ENCODE measurements around the gene PALD1. TPM values are rescaled to one million over a fixed set of nuclear protein-coding genes. Genes with fewer than 3 reads are reported as not detected.

Gene PALD1
- total and polyA plus RNA-seq, 2 of the 4 experiments (the other 2 are of a cell fraction), result 0.12 to 0.18 TPM

DNA sequence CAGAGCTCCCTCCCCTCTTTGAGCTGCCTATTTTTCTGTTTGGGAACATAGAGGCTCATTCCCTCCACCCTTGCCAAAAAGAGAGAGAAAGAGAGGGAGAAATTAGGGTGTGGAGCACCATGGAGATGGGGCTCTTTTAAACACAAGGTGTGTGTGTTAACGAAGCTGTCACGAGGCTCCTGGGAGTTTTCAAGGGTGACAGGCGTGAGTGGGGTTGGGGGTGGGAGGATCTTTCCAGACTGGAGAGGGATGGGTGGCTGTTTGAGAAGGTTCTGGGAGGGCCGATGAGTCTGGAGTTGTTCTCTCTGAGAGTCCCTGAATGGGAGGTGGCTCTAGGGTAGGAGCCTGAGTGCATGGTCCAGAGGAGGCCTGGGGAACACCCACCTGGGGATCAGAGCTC is 45.0 kb downstream of the PALD1 start:
- no peak overlapping the region for H4K8ac ChIP-seq (ENCODE audit: low read depth in 2 of 2, low read length in 2 of 2)
- 66% methylated on average over 4 of the region's 4 CpGs; no CpG with 5 or more reads in 1 of the 2 experiments for WGBS, 2 experiments (ENCODE audit: extremely low coverage in 2 of 2, insufficient read length in 1 of 2)
- H3K36me3 ChIP-seq (ENCODE audit: control insufficient read depth, insufficient read depth, low read length), result no peaks in the 10 kb centered on the region
- H4K20me1 ChIP-seq (ENCODE audit: insufficient read depth, low read length), result no peaks in the 10 kb centered on the region
- H3K23ac ChIP-seq (ENCODE audit: low read depth, low read length), result no peak overlapping the region
- H3K4me2 ChIP-seq (ENCODE audit: low read depth, low read length), result no peak overlapping the region
- H3K4me3 ChIP-seq (ENCODE audit: insufficient read depth, low read depth, low read length), result no peak overlapping the region
- H2AFZ ChIP-seq (replicated peaks; ENCODE audit: low read length, poor library complexity), result no peak overlapping the region
- H2BK120ac ChIP-seq (ENCODE audit: low read depth, low read length), result no peak overlapping the region
- H3K9me1 ChIP-seq (ENCODE audit: insufficient read depth, low read length), result no peaks in the 10 kb centered on the region
- dilution Hi-C loops (cut with HindIII; ENCODE audit: low sequenced_read_pairs, unreplicated experiment), result no loop called here
- H2BK20ac ChIP-seq (ENCODE audit: low read depth, low read length), result no peak overlapping the region
- no TSS peak for BruUV-seq (replicated peaks)
- H3K9ac ChIP-seq (ENCODE audit: low read depth, low read length), result no peak overlapping the region
- H3K27me3 ChIP-seq (ENCODE audit: control insufficient read depth, insufficient read depth, low read length), result peaks cover 6% of the 10 kb centered on the region
- intact Hi-C loops (cut with micrococcal nuclease), result no loop called here
- no peak overlapping the region for H2AK9ac ChIP-seq (replicated peaks; ENCODE audit: low read depth, low read length, poor library complexity)
- no peak overlapping the region for H2BK15ac ChIP-seq (ENCODE audit: low read depth, low read length)
- H2BK5ac ChIP-seq (ENCODE audit: low read depth, low read length, poor library complexity, severe bottlenecking), result no peak overlapping the region
- no peak overlapping the region for H3K14ac ChIP-seq (replicated peaks; ENCODE audit: low read depth, low read length)
- CTCF ChIA-PET, result interaction anchor here (0.9 kb wide), 1 partner anchor 25 kb away, joined by 3 read pairs; no protein-coding TSS in a partner anchor
- no peak for TF ChIP-seq FOS (IDR thresholded peaks at IDR 0.05; ENCODE audit: low read depth, low read length)
- TF ChIP-seq MAZ (IDR thresholded peaks at IDR 0.05; ENCODE audit: borderline replicate concordance, low read depth, low read length), result no peak
- TF ChIP-seq RFX5 (IDR thresholded peaks at IDR 0.05; ENCODE audit: low read depth, low read length), result no peak
- TF ChIP-seq NFE2L2 (IDR thresholded peaks at IDR 0.05; ENCODE audit: low read depth, low read length), result no peak
- TF ChIP-seq, protein P1, sequence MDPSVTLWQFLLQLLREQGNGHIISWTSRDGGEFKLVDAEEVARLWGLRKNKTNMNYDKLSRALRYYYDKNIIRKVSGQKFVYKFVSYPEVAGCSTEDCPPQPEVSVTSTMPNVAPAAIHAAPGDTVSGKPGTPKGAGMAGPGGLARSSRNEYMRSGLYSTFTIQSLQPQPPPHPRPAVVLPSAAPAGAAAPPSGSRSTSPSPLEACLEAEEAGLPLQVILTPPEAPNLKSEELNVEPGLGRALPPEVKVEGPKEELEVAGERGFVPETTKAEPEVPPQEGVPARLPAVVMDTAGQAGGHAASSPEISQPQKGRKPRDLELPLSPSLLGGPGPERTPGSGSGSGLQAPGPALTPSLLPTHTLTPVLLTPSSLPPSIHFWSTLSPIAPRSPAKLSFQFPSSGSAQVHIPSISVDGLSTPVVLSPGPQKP (IDR thresholded peaks at IDR 0.05; ENCODE audit: borderline replicate concordance, low read depth, low read length), result no peak
- TF ChIP-seq CEBPB (IDR thresholded peaks at IDR 0.05; ENCODE audit: low read depth, low read length), result no peak
- TF ChIP-seq RCOR1 (IDR thresholded peaks at IDR 0.05; ENCODE audit: insufficient replicate concordance, low read length), result no peak
- TF ChIP-seq, protein P2, sequence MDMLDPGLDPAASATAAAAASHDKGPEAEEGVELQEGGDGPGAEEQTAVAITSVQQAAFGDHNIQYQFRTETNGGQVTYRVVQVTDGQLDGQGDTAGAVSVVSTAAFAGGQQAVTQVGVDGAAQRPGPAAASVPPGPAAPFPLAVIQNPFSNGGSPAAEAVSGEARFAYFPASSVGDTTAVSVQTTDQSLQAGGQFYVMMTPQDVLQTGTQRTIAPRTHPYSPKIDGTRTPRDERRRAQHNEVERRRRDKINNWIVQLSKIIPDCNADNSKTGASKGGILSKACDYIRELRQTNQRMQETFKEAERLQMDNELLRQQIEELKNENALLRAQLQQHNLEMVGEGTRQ (IDR thresholded peaks at IDR 0.05; ENCODE audit: low read depth, low read length), result no peak
- TF ChIP-seq MXI1 (IDR thresholded peaks at IDR 0.05; ENCODE audit: borderline replicate concordance, low read depth, low read length), result no peak
- H3K4ac ChIP-seq (ENCODE audit: low read depth, low read length), result no peak overlapping the region
- in situ Hi-C loops (cut with MboI; ENCODE audit: low sequenced_read_pairs), result loop anchor here (10.0 kb wide), 1 partner anchor 309 kb away; no protein-coding TSS in a partner anchor
- no peak overlapping the region for H3K27ac ChIP-seq (ENCODE audit: insufficient read depth, low read length)
- no peak overlapping the region for H4K5ac ChIP-seq (ENCODE audit: low read depth, low read length)
- no peak for DNase-seq
- no peaks in the 10 kb centered on the region for H3K79me1 ChIP-seq (ENCODE audit: low read depth in 1 of 2, low read length in 2 of 2)
- no peak for ATAC-seq (ENCODE audit: low read depth)
- POLR2A ChIA-PET (ENCODE audit: unreplicated experiment), result no interaction called here
- no peak overlapping the region for H3K18ac ChIP-seq (ENCODE audit: low read depth, low read length)
- H4K91ac ChIP-seq (ENCODE audit: insufficient read depth, low read depth, low read length), result no peak overlapping the region
- no peak overlapping the region for H2AK5ac ChIP-seq (ENCODE audit: low read depth, low read length)
- no peaks in the 10 kb centered on the region for H3K9me3 ChIP-seq (ENCODE audit: control insufficient read depth, insufficient read depth, low read length)
- peaks cover 3% of the 10 kb centered on the region; the same call in 1 of the 2 replicates for H3K4me1 ChIP-seq (ENCODE audit: control insufficient read depth, insufficient read depth, low read length)
- H3K56ac ChIP-seq (ENCODE audit: extremely low read depth, insufficient read depth, low read length), result no peak overlapping the region

Measured in IMR-90 (cell line).